HG03575 (cell line): ENCODE data around the gene ZNF804A.
A peak's percentile ranks its signal among the peaks of the same experiment; 100 is the strongest.

Source experiments
- ATAC-seq: cut with Tn5 transposase; IDR thresholded peaks from one replicate; pipeline ENCODE4 v1.9.1; 2021; ENCODE audit not compliant: unreplicated experiment, insufficient number of reproducible peaks, low FRiP score; ENCODE audit errors: extremely low read depth

Gene ZNF804A

DNA sequence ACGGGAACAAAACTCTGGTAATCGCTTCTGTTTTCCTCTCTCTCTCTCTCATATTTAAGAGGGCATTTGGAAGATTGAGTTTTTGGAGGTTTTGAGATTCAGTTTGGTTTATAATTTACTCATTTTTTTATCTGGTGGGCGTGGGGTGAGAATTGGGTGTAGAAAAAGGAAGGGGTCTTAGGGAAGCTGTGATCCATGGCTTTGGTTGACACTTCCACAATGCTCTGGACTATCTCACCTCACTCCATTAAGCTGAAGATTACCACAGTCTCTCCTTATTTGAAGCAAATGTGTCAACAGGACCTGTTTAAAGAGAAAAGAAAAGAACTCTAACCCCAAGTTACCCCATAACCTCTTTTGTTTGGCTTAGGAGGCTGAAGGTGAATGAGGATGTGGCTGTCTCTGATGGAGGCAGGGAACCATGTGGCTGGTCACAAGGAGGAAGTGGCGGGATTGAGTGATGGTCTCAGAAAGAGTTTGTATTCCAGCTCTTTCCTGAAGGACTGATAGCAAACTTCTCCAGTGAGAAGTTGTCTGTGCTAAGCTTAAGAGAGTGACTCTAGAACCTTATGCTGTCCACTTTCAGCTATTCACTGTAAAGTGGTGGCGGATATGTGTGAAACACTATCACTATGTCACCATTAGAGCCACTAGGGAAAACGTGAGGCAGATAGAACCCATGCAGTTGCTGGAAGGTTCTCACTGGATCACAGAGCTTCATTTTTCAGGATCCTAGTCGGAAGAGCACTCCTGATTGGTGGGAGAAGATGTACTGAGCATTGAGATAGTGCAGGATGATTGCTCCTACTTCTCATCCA lies 934 bp downstream of the ZNF804A start:
- no peak for ATAC-seq

DNA sequence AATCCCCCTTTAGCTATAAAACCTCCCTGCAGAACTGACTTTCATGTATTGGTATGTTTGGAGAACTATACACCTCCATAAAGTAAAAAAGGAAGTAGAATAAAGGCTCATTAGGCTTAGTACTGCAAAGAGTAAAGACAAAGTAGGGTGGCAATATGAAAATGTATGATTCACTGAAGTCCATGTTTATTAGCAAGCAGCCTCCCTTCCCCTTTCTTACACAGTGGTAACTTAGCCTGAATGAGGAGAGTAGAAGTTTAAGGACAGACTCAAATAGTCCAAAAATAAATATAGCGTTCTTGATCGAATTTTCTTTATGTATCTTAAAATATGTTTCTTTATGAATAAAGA lies 1.5 kb downstream of the ZNF804A start:
- no peak for ATAC-seq

DNA sequence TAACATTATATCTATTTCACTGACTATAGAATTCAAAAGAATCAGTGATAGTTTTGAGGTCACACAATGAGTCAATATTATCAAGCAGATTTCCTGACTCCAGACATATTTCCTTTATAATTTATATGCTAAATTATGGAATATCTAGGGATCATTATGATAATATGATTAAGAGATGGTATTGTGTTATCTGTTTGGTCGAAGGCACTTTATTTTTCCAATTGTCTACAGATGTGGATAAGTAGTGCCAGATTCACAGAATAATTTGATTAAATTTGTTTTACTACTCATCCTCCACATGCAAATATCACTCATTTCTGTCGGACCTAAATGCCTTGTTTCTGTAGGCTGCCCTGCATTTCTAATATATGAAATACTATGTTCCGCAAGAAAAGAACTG lies 4.4 kb downstream of the ZNF804A start:
- no peak for ATAC-seq

DNA sequence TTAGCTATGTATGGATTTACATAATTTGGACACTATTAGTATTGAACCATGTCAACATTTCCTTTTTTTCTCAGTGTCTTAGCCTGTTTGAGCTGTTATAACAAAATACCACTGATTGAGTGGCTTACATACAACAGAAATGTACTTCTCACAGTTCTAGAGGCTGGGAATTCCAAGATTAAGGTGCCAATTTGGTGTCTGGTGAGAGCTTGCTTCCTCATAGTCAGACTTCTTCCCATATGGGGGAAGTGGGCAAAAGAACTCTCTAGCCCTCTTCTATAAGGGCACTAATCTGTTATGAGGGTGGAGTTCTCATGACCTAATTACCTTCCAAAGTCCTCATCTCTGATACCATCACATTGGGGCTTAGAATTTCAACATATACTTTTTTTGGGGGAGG lies 12.6 kb downstream of the ZNF804A start:
- ATAC-seq = no peak

DNA sequence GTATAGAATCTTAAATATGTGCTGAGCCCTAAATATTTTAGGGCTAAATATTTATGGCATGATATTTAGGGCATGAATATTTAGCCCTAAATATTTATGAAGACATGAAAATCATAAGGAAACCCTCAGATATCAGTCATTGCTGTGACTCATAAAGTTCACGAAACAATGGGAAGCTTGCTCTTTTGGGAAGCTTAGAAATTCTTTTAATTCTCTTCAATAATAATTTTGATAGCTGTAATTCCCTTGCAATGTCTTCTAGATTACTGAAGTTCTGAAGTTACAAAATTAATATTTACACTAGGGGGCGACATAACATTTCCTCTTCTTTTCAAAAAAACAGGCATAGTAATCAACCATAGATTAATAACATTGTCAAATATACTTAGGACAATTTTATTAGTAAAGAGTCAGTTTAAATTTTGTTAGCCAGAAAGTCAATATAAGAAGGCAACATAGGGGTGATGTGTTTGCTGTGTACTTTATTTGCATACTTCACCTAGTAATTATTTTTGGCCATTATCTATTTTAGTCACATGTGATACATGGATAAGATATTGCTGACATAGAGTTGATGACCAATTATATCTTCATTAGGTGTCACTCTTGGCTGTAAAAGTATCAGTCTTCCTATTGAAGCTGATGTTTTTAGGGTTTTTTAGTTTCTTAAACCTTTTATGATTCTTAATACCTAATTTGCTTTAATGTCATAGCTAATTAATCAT lies 13.2 kb downstream of the ZNF804A start:
- no peak for ATAC-seq

DNA sequence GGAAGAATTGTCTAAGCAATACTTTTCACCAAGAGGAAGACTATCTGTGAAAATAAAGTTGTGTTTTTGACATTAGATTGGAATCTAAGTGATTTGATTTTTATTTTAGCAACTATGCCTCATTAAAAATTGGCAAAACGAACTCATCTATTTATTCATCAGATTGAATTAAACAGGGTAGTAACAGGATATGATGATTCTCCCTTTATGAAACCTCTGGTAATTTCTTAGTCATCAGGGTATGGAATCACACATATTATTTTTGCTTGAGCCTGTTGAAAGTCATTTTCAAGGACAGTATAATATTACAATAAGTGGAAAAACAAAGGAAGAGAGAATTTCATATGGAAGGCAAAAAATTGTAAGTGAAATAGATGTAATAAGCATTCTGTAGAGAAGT lies 22.0 kb downstream of the ZNF804A start:
- no peak for ATAC-seq

DNA sequence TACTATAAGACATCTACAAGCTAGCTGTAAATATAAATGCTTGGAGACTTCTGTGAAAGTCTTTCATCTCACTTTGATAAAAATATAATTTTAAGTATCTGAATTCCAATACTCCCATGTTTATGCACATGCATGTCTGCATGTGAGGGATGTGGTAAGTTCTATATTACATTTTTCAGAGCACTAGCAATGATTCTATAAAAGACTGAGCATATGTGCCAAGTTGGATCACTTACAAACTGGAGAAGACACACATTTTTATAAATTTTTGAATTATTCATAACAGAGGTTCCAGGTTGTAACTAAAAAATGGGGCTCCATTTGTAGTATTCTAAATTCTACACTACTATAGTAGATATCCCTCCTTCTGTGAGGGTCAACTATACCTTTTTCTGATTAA lies 26.0 kb downstream of the ZNF804A start:
- no peak for ATAC-seq

DNA sequence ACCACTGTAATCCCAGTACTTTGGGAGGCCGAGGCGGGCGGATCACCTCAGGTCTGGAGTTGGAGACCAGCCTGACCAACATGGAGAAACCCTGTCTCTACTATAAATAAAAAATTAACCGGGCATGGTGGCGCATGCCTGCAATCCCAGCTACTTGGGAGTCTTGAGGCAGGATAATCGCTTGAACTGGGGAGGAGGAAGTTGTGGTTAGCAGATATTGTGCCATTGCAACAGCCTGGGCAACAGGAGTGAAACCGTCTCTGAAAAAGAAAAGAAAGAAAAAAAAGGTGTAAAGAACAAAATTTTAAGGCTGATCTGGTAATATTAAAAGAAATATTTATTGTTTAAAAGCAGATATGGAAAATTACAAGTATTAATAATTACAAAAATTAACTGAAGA lies 29.7 kb downstream of the ZNF804A start:
- ATAC-seq = no peak

DNA sequence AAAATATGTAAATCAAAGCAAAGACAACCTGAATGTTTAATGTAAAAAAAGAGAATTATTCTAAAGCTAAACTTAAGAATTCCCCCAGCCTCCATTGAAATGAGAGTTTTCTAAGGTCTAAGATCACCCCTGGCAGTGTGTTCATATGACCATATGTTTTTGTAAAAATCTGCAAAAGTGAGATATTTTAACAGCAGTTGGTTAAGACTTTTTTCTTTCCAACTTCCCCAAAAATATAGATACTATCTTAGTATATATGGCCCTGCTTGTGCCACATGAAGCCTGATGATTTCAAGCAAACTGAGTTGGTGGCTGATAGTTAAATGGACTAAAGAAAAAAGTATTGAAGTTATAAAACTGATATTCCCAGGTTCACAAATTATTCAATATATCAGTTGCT lies 35.4 kb downstream of the ZNF804A start:
- no peak for ATAC-seq

DNA sequence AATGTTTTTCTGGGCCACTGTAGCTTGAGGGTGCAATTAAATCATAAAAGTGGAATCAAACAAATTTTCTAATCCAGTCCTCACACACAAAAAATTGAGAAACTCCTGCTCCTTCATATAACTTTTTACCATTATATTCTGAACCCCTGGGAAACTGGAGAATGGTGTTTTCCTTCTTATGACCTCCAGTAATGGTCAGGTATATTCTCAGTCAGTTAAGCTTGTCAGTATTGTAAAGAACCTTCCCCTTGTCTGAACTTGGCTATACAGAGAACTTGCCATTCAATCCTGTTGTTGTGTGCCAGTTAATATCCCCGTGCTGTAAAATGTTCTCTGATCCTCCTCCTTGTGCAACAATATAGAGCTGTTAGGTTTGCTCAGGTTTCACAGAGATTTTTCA lies 39.5 kb downstream of the ZNF804A start:
- ATAC-seq = no peak

- ATAC-seq = no peak
These were observed 46.4 kb downstream of the ZNF804A start for GRCh38 chr2:184644685-184645084.

DNA sequence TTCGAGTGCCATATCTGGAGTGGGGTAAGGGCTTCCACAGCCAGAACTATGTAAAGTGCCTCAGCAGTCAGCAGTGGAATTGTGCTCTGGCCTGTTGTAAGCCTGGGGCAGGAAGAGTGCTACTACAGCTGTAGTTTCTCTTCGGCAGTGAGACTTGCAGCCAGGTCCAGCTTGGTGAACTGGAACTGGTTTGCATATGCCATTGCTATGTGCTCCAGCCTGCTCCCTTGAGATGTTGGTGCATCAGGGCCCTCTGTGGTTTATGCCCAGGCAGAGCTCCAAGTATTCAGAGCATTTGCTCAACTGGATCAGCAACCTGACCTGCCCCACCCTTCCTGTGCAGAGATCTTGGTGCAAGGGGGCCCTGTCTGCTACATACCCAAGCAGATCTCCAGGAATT lies 47.8 kb downstream of the ZNF804A start:
- ATAC-seq = peak; percentile 51

GRCh38 chr2:184646593-184646992 lies 48.3 kb downstream of the ZNF804A start:
- ATAC-seq = no peak

- ATAC-seq = no peak
These were observed 56.6 kb downstream of the ZNF804A start for GRCh38 chr2:184654945-184655344.

DNA sequence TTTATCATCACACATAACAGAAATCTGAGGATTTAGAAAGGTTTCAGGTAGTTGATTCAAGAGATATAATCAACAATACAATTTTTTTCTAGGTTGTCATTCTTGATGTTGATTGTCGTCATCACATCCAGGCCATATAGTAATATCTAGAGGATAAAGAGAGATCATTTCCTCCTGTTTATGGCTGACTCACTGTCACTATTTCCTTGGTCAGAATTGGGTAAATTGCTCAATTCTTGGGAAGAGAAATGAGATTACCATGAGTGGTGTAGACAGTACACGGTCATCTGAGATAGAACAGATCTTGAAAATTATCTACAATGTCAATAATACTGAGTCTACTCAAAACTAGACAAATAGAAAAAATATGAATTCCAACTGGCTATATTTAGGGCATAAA lies 78.8 kb downstream of the ZNF804A start:
- ATAC-seq = no peak

DNA sequence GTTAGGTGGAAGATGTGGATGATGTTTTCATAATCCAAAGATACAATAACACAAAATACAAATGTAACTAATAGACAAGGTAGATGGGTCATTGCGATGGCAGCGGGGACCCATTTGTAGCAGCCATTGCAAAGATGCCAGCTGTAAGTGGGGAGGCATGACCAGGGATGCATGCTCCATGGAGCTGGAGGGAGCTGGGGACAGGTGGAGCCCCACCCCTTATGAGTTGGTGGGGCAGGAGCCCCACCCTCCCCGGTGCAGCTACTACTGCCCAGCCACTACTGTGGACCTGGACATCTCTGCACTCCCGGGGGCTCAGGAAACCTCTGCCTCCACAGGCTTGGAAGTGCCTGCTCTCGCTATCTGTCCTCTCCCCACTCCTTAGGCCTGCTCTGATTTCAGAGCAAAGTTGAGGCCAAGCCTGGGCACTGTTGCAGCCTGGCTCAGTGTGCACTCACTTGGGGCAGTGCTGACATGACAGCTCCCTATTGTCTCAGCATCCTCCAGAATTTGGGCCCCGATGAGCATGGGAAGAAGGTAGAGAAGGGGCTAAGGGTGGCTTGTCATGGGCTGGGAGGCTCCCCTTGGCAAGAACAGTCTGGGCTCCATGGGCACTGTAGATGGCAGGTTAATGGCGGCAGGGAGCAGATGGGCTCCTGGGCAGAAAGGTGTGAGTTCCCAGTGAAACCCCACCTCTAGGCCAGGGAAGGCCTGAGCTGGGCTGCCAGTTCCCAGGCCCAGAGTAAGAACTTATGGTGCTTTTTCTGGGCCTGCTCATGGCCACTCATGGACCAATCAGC lies 81.1 kb downstream of the ZNF804A start:
- ATAC-seq = no peak

GRCh38 chr2:184680825-184681224 lies 82.5 kb downstream of the ZNF804A start:
- no peak for ATAC-seq

DNA sequence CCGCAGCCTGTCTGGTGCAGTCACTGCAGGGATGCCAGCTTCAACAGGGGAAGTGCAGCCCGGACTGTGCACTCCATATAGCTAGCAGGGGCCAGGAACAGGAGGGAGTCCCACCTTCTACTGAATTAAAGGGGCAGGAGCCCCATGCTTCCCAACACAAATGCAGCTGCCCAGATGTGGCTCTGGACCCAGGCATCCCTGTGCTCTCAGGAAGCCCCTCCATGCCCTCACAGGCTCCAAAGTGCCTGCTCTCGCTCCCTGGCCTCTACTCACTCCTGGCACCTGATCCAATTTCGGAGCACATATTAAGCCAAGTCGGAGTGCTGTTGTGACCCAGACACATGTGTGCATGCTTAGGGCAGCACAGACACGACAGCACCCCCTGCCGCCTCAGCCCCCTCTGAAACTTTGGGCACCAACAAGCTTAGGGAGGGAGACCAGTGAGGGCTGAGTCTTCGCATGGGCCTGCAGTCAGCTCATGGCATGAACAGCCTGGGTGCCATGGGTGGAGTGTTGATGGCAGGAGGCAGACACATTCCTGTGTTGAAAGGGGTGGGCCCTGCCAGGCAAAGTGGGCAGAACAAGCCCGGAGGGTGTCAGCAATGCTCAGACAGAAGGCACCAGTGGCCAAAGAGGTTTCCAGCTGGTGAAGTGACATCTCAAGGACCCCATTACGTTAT lies 83.5 kb downstream of the ZNF804A start:
- ATAC-seq = no peak

- no peak for ATAC-seq
These were observed 85.6 kb downstream of the ZNF804A start for GRCh38 chr2:184683911-184684310.
